Astrocyte (in vitro differentiated cells and primary cell): Measurements from ENCODE around the gene KRT25. TPM values are rescaled to one million over a fixed set of nuclear protein-coding genes. Genes with fewer than 3 reads are reported as not detected.

Source experiments
- DNase-seq: peaks from one replicate; pipeline ENCODE4 v3.0.0-alpha.2; 2010; ENCODE audit warnings: low read depth
- FAIRE-seq: peaks from 2 replicates; lab custom pipeline; 2011; peaks lifted over from hg19 to GRCh38; lab: Jason Lieb, UNC
- H2AFZ ChIP-seq: 2 replicates; pipeline ENCODE4 v1.6.0; 2012; ENCODE audit warnings: low read depth, low read length, inconsistent platforms
- H3K27ac ChIP-seq: 2 replicates; pipeline ENCODE4 v1.5.1; 2011; ENCODE audit warnings: low read depth, low read length, inconsistent platforms
- H3K27me3 ChIP-seq: 2 replicates; pipeline ENCODE4 v1.6.0; 2011; ENCODE audit warnings: low read length, inconsistent platforms; ENCODE audit not compliant: insufficient read depth
- H3K36me3 ChIP-seq: 2 replicates; pipeline ENCODE4 v1.5.1; 2011; ENCODE audit warnings: low read length, inconsistent platforms; ENCODE audit not compliant: insufficient read depth
- H3K4me1 ChIP-seq: 2 replicates; pipeline ENCODE4 v1.5.1; 2011; ENCODE audit warnings: low read length, inconsistent platforms; ENCODE audit not compliant: insufficient read depth
- H3K4me2 ChIP-seq: 2 replicates; pipeline ENCODE4 v1.6.0; 2012; ENCODE audit warnings: low read length, inconsistent platforms
- H3K4me3 ChIP-seq: 2 replicates; pipeline ENCODE4 v1.5.1; 2011; ENCODE audit warnings: low read depth, mild to moderate bottlenecking, low read length, inconsistent platforms; ENCODE audit not compliant: insufficient read depth
- H3K79me2 ChIP-seq: 2 replicates; pipeline ENCODE4 v1.6.0; 2012; ENCODE audit warnings: mild to moderate bottlenecking, low read length, inconsistent platforms; ENCODE audit not compliant: insufficient read depth
- H3K9ac ChIP-seq: 2 replicates; pipeline ENCODE4 v1.6.0; 2012; ENCODE audit warnings: mild to moderate bottlenecking, low read length, inconsistent platforms
- H3K9me3 ChIP-seq: 2 replicates; pipeline ENCODE4 v1.5.1; 2012; ENCODE audit warnings: low read depth, mild to moderate bottlenecking, low read length, inconsistent platforms; ENCODE audit not compliant: insufficient read depth
- H4K20me1 ChIP-seq: 2 replicates; pipeline ENCODE4 v1.6.0; 2012; ENCODE audit warnings: low read length, inconsistent platforms; ENCODE audit not compliant: insufficient read depth
- H3K27ac Mint-ChIP-seq: one replicate; pipeline ENCODE4 v1.8.0; 2021; ENCODE audit warnings: mild to moderate bottlenecking, mixed read lengths; ENCODE audit not compliant: unreplicated experiment
- H3K27me3 Mint-ChIP-seq: one replicate; pipeline ENCODE4 v1.8.0; 2021; ENCODE audit warnings: low read depth, mixed read lengths; ENCODE audit not compliant: unreplicated experiment
- H3K36me3 Mint-ChIP-seq: one replicate; pipeline ENCODE4 v1.8.0; 2021; ENCODE audit warnings: low read depth, mixed read lengths; ENCODE audit not compliant: unreplicated experiment
- H3K4me1 Mint-ChIP-seq: one replicate; pipeline ENCODE4 v1.8.0; 2021; ENCODE audit warnings: low read depth, mixed read lengths; ENCODE audit not compliant: unreplicated experiment
- H3K4me3 Mint-ChIP-seq: one replicate; pipeline ENCODE4 v1.8.0; 2021; ENCODE audit warnings: mild to moderate bottlenecking, moderate library complexity, mixed read lengths; ENCODE audit not compliant: unreplicated experiment
- H3K9me3 Mint-ChIP-seq: one replicate; pipeline ENCODE4 v1.8.0; 2021; ENCODE audit warnings: mild to moderate bottlenecking, mixed read lengths; ENCODE audit not compliant: unreplicated experiment
- CTCF ChIP-seq: IDR thresholded peaks from 2 replicates; pipeline ENCODE4 v1.5.1; 2011; ENCODE audit warnings: low read depth, mild to moderate bottlenecking, inconsistent platforms, low read length, moderate library complexity; ENCODE audit not compliant: insufficient read depth
- EZH2 ChIP-seq: IDR thresholded peaks from 2 replicates; pipeline ENCODE4 v1.6.1; 2012; ENCODE audit warnings: mild to moderate bottlenecking, low read length, inconsistent platforms; ENCODE audit not compliant: insufficient read depth
- total RNA-seq: library from RNA; stranded (reverse); gene quantifications from 2 replicates; pipeline ENCODE4 v1.2.1, GENCODE V29; 2021

The KRT25 gene
- total RNA-seq, 1 donor from 2014 or later: not detected

GRCh38 chr17:40724656-40725055, 30.5 kb downstream of the KRT25 start:
- Histone ChIP-seq H3K27me3 (peaks cover 3% of the 10 kb centered on the region), H3K27ac (no peak overlapping the region), H4K20me1 (no peaks in the 10 kb centered on the region), H2AFZ (no peak overlapping the region), H3K4me3 (no peak overlapping the region), H3K9ac (no peak overlapping the region), H3K9me3 (no peaks in the 10 kb centered on the region), H3K36me3 (no peaks in the 10 kb centered on the region), H3K79me2 (no peaks in the 10 kb centered on the region), H3K4me2 (no peak overlapping the region), H3K4me1 (no peaks in the 10 kb centered on the region)
- H3K36me3 Mint-ChIP-seq: no peaks in the 10 kb centered on the region
- DNase-seq (peak; percentile 19), FAIRE-seq (no peak)
- H3K9me3 Mint-ChIP-seq: no peaks in the 10 kb centered on the region
- H3K27ac Mint-ChIP-seq: no peak overlapping the region
- H3K27me3 Mint-ChIP-seq: peaks cover 6% of the 10 kb centered on the region
- TF ChIP-seq EZH2: no peak
- TF ChIP-seq CTCF: no peak
- no peak overlapping the region for H3K4me3 Mint-ChIP-seq
- peaks cover 5% of the 10 kb centered on the region for H3K4me1 Mint-ChIP-seq

DNA sequence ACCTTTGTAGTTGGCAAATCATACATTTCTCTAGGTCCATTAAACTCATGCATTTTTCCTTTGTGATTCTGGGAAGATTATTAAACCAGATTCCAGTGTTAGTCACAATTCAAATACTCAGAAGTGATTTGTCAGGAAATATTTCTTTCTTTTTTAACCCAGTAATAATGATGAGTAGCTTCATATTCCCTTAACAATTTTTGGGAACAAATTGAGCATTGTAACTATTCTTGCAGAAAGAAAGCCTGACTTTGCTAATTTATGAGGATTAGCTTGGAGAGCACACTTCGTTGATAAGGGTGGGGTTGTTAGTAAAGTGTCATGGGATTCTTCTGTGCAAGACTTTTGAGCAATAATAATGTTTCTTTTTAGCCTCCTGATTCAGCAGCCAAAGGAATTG, 32.9 kb downstream of the KRT25 start:
- no peak overlapping the region for H3K27ac Mint-ChIP-seq
- Histone ChIP-seq H3K27me3 (peaks cover 12% of the 10 kb centered on the region), H3K79me2 (no peaks in the 10 kb centered on the region), H3K9me3 (no peaks in the 10 kb centered on the region), H3K27ac (no peak overlapping the region), H4K20me1 (no peaks in the 10 kb centered on the region), H3K9ac (no peak overlapping the region), H3K36me3 (no peaks in the 10 kb centered on the region), H3K4me2 (no peak overlapping the region), H3K4me1 (no peaks in the 10 kb centered on the region), H2AFZ (no peak overlapping the region), H3K4me3 (no peak overlapping the region)
- TF ChIP-seq EZH2: no peak
- TF ChIP-seq CTCF: no peak
- H3K9me3 Mint-ChIP-seq: no peaks in the 10 kb centered on the region
- no peak overlapping the region for H3K4me3 Mint-ChIP-seq
- DNase-seq (peak; percentile 46), FAIRE-seq (no peak)
- no peaks in the 10 kb centered on the region for H3K4me1 Mint-ChIP-seq
- peaks cover 8% of the 10 kb centered on the region for H3K27me3 Mint-ChIP-seq
- H3K36me3 Mint-ChIP-seq: no peaks in the 10 kb centered on the region

- Mint-ChIP-seq H3K9me3 (no peaks in the 10 kb centered on the region), H3K36me3 (no peaks in the 10 kb centered on the region), H3K27me3 (peaks cover 8% of the 10 kb centered on the region), H3K4me3 (no peak overlapping the region), H3K27ac (no peak overlapping the region), H3K4me1 (no peaks in the 10 kb centered on the region)
- Histone ChIP-seq H3K4me1 (no peaks in the 10 kb centered on the region), H3K36me3 (no peaks in the 10 kb centered on the region), H3K79me2 (no peaks in the 10 kb centered on the region), H4K20me1 (no peaks in the 10 kb centered on the region), H3K9me3 (no peaks in the 10 kb centered on the region), H3K9ac (no peak overlapping the region), H3K4me3 (no peak overlapping the region), H2AFZ (no peak overlapping the region), H3K27ac (no peak overlapping the region), H3K27me3 (peaks cover 16% of the 10 kb centered on the region), H3K4me2 (no peak overlapping the region)
- TF ChIP-seq CTCF: no peak
- TF ChIP-seq EZH2: no peak
- DNase-seq (no peak), FAIRE-seq (no peak)
Observed at GRCh38 chr17:40720899-40721298, 34.2 kb downstream of the KRT25 start.
